A549 (cell line): ENCODE measurements around the gene OPN1SW. TPM values are rescaled to one million over a fixed set of nuclear protein-coding genes. Genes with fewer than 3 reads are reported as not detected.

ENCODE experiments used
- ATAC-seq, 2 experiments: fragments of 200-7000 bp in 1 of 2; fragments of >200 bp in 1 of 2; cut with Nextera tagmentation in 1 of 2; cut with Tn5 transposase in 1 of 2; 3 replicates each; pipeline versions ENCODE4 v1.8.0 to v1.9.1; 2018 to 2020; ENCODE audit warnings: mild to moderate bottlenecking in 1 of 2, moderate library complexity in 1 of 2
- CTCF ChIA-PET: fragments of 300-600 bp; sonication (Branson Sonifier 250); formaldehyde crosslinking; extraction: SDS; loops from one replicate; lab custom pipeline; 2021; ENCODE audit warnings: antibody characterized with exemption, inconsistent platforms; lab: Yijun Ruan, JAX
- POLR2A ChIA-PET: fragments of 350-600 bp; formaldehyde crosslinking; extraction: SDS; loops from one replicate; lab custom pipeline; 2021; ENCODE audit warnings: antibody characterized with exemption, inconsistent platforms; lab: Yijun Ruan, JAX
- DNase-seq, 2 experiments: peaks; one replicate each; pipeline versions ENCODE4 v3.0.0 to v3.0.0-alpha.2; 2011 to 2016; ENCODE audit warnings: low read depth in 1 of 2, low spot score in 1 of 2
- FAIRE-seq: peaks from 2 replicates; lab custom pipeline; 2011; peaks lifted over from hg19 to GRCh38; lab: Jason Lieb, UNC
- H3K27ac ChIP-seq, 2 experiments: fragments of >200 bp; sonication (Bioruptor Twin); formaldehyde crosslinking; 3 replicates each; pipeline ENCODE4 v1.5.1; 2016 to 2017
- H3K4me1 ChIP-seq: fragments of >200 bp; sonication (Bioruptor Twin); formaldehyde crosslinking; 3 replicates; pipeline ENCODE4 v1.6.1; 2016
- H3K4me2 ChIP-seq: fragments of >200 bp; sonication (Bioruptor Twin); formaldehyde crosslinking; 3 replicates; pipeline ENCODE4 v1.6.1; 2016
- H3K4me3 ChIP-seq: fragments of >200 bp; sonication (Bioruptor Twin); formaldehyde crosslinking; 3 replicates; pipeline ENCODE4 v1.5.1; 2016
- H3K9me3 ChIP-seq: fragments of >200 bp; sonication (Bioruptor Twin); formaldehyde crosslinking; 3 replicates; pipeline ENCODE4 v1.6.1; 2016
- BCL3 ChIP-seq: fragments of >200 bp; sonication (Bioruptor Twin); formaldehyde crosslinking; IDR thresholded peaks from 3 replicates; pipeline ENCODE4 v1.6.1; 2016
- CBX2 ChIP-seq: fragments of 200-600 bp; sonication (generic); IDR thresholded peaks from 2 replicates; pipeline ENCODE4 v1.6.1; 2016; ENCODE audit warnings: low read depth, mild to moderate bottlenecking, borderline replicate concordance
- CHD4 ChIP-seq: fragments of 200-600 bp; sonication (generic); IDR thresholded peaks from 2 replicates; pipeline ENCODE4 v1.6.1; 2016; ENCODE audit warnings: antibody characterized with exemption, mild to moderate bottlenecking, borderline replicate concordance
- ELK1 ChIP-seq: fragments of 150-350 bp; IDR thresholded peaks from 2 replicates; pipeline ENCODE4 v1.6.1; 2014; ENCODE audit warnings: low read depth, mild to moderate bottlenecking, low read length
- FOSL2 ChIP-seq, 2 experiments: fragments of 450-650 bp in 1 of 2; fragments of >200 bp in 1 of 2; sonication (Bioruptor Twin) in 1 of 2; formaldehyde crosslinking; IDR thresholded peaks; 2 replicates each; pipeline versions ENCODE4 v1.5.0 to v1.6.1; 2016 to 2020; ENCODE audit warnings: mild to moderate bottlenecking in 1 of 2, moderate library complexity in 1 of 2
- FOXS1 ChIP-seq: fragments of 250-450 bp; sonication (Bioruptor Pico); IDR thresholded peaks from 2 replicates; pipeline ENCODE4 v1.5.0; 2020; ENCODE audit warnings: mild to moderate bottlenecking, moderate library complexity
- HOXB13 ChIP-seq: fragments of 250-450 bp; sonication (Bioruptor Pico); IDR thresholded peaks from 2 replicates; pipeline ENCODE4 v1.5.0; 2020; ENCODE audit warnings: low read depth, mild to moderate bottlenecking, moderate library complexity
- HOXB5 ChIP-seq: fragments of 250-450 bp; sonication (Bioruptor Pico); IDR thresholded peaks from 2 replicates; pipeline ENCODE4 v1.5.0; 2020; ENCODE audit warnings: mild to moderate bottlenecking, moderate library complexity
- MAX ChIP-seq: IDR thresholded peaks from 2 replicates; pipeline ENCODE4 v1.6.1; 2012
- MAZ ChIP-seq: fragments of 150-350 bp; IDR thresholded peaks from 2 replicates; pipeline ENCODE4 v1.6.1; 2014; ENCODE audit warnings: antibody characterized with exemption, low read depth, low read length, borderline replicate concordance
- NFE2L2 ChIP-seq: fragments of 150-350 bp; conservative IDR thresholded peaks from 2 replicates; pipeline ENCODE4 v1.6.1; 2014; ENCODE audit warnings: low read length
- NR3C1 ChIP-seq: fragments of >200 bp; sonication (Bioruptor Twin); formaldehyde crosslinking; IDR thresholded peaks from 3 replicates; pipeline ENCODE4 v1.6.1; 2017
- POLR2AphosphoS2 ChIP-seq: conservative IDR thresholded peaks from 2 replicates; pipeline ENCODE4 v1.6.1; 2012; ENCODE audit warnings: low read length, improper control_type of control experiment, inconsistent platforms
- RAD21 ChIP-seq, 2 experiments: fragments of >200 bp in 1 of 2; sonication (Bioruptor Twin) in 1 of 2; formaldehyde crosslinking in 1 of 2; IDR thresholded peaks in 1 of 2; conservative IDR thresholded peaks in 1 of 2; 2 replicates in 1 of 2; 3 replicates in 1 of 2; pipeline ENCODE4 v1.6.1; 2012 to 2018; ENCODE audit warnings: inconsistent platforms in 1 of 2
- RARB ChIP-seq: fragments of 250-450 bp; sonication (Bioruptor Pico); IDR thresholded peaks from 2 replicates; pipeline ENCODE4 v1.8.0; 2021; ENCODE audit warnings: mild to moderate bottlenecking, moderate library complexity
- REST ChIP-seq: fragments of 200-600 bp; sonication (generic); IDR thresholded peaks from 2 replicates; pipeline ENCODE4 v1.6.1; 2016; ENCODE audit warnings: antibody characterized with exemption, mild to moderate bottlenecking, moderate library complexity
- RFX5 ChIP-seq: fragments of 450-650 bp; IDR thresholded peaks from 2 replicates; pipeline ENCODE4 v1.7.1; 2014; ENCODE audit warnings: antibody characterized with exemption, mild to moderate bottlenecking, moderate library complexity
- SREBF2 ChIP-seq: fragments of 450-650 bp; IDR thresholded peaks from 2 replicates; pipeline ENCODE4 v1.6.1; 2014; ENCODE audit warnings: mild to moderate bottlenecking, moderate library complexity
- TFCP2L1 ChIP-seq: fragments of 250-450 bp; sonication (Bioruptor Pico); IDR thresholded peaks from 2 replicates; pipeline ENCODE4 v1.5.0; 2021; ENCODE audit warnings: mild to moderate bottlenecking
- ZFP36 ChIP-seq: fragments of 450-650 bp; IDR thresholded peaks from 2 replicates; pipeline ENCODE4 v1.6.1; 2014; ENCODE audit warnings: borderline replicate concordance; ENCODE audit not compliant: partially characterized antibody
- ZSCAN20 ChIP-seq: fragments of 250-450 bp; sonication (Bioruptor Pico); IDR thresholded peaks from 2 replicates; pipeline ENCODE4 v1.8.0; 2022; ENCODE audit warnings: mild to moderate bottlenecking, moderate library complexity
- WGBS: methylation state at CpG from one replicate; pipeline ENCODE4 v1.1.6; 2017; ENCODE audit errors: missing lambda C conversion rate; 5-methylcytosine and 5-hydroxymethylcytosine counted together
- polyA plus RNA-seq, 4 experiments: library from polyadenylated mRNA; depleted of rRNA in 3 of 4; stranded (reverse); fragments of >200 nt; fragmentation: RNase III in 1 of 4; extraction: RNeasy Plus Mini Kit Qiagen cat#74134 plus additional on column Dnase treatment in 1 of 4; gene quantifications; 2 replicates in 3 of 4; 3 replicates in 1 of 4; pipeline ENCODE4 v1.2.3, GENCODE V29; 2011 to 2017

OPN1SW gene
- polyA plus RNA-seq, 2 of the 4 experiments (the other 2 are of a cell fraction): not detected

- no peak for TF ChIP-seq REST
Measured at GRCh38 chr7:128810997-128811396, 35.4 kb upstream of the OPN1SW start (continued).

GRCh38 chr7:128810473-128810872 is 34.9 kb upstream of the OPN1SW start:
- POLR2A ChIA-PET: no interaction called here
- TF ChIP-seq RAD21 (conservative IDR thresholded peaks at IDR 0.05 in 1 of 2, IDR thresholded peaks at IDR 0.05 in 1 of 2) (no peak), NFE2L2 (no peak), ELK1 (no peak), HOXB13 (no peak), CBX2 (no peak), BCL3 (no peak), FOXS1 (CRISPR knock-in tag) (no peak)
- CTCF ChIA-PET: interaction anchor here (1.7 kb wide), 1 partner anchor 73 kb away, joined by 3 read pairs; no protein-coding TSS in a partner anchor

GRCh38 chr7:128809363-128809762 is 33.8 kb upstream of the OPN1SW start:
- DNase-seq (no peak), FAIRE-seq (no peak), ATAC-seq (peak in 1 of 2 experiments; percentile 41; a peak in 2 of 6 replicates)
- ChIA-PET POLR2A (no interaction called here), CTCF (interaction anchor here (1.0 to 1.7 kb wide), 3 partner anchors 8 to 74 kb away, joined by 3 read pairs; no protein-coding TSS in a partner anchor)
- no peaks in the 10 kb centered on the region for H3K9me3 ChIP-seq
- no peak overlapping the region for H3K4me3 ChIP-seq
- no peaks in the 10 kb centered on the region for H3K4me1 ChIP-seq
- no peak overlapping the region for H3K4me2 ChIP-seq
- 63% methylated on average over 3 of the region's 3 CpGs for WGBS
- no peak overlapping the region for H3K27ac ChIP-seq
- TF ChIP-seq TFCP2L1 (CRISPR knock-in tag) (no peak), MAX (no peak), BCL3 (no peak), POLR2AphosphoS2 (no peak), ZSCAN20 (no peak), MAZ (no peak), NR3C1 (no peak), RFX5 (no peak), ELK1 (no peak), CHD4 (no peak), SREBF2 (no peak), RARB (CRISPR knock-in tag) (no peak), REST (no peak), HOXB5 (no peak), FOSL2 (IDR thresholded peaks at IDR 0.05) (no peak), FOSL2 (CRISPR knock-in tag; IDR thresholded peaks at IDR 0.05) (no peak), ZFP36 (no peak)

More at GRCh38 chr7:128810473-128810872, 34.9 kb upstream of the OPN1SW start:
- ATAC-seq (no peak), FAIRE-seq (no peak), DNase-seq (no peak)
- Histone ChIP-seq H3K4me2 (no peak overlapping the region), H3K27ac (no peak overlapping the region), H3K9me3 (no peaks in the 10 kb centered on the region), H3K4me1 (no peaks in the 10 kb centered on the region), H3K4me3 (no peak overlapping the region)
- 53% methylated on average over 2 of the region's 2 CpGs for WGBS
